Stimulated activated CD8-positive, alpha-beta memory T cell treated with anti-CD3 and anti-CD28 coated beads, Interleukin-4, amount 100 ng/mL, for 24 hours (primary cell): ENCODE data around the gene PDGFB.

ENCODE experiments used
- DNase-seq: peaks from one replicate; pipeline ENCODE4 v3.0.0-alpha.2; 2020; ENCODE audit warnings: low read depth

PDGFB gene

DNA sequence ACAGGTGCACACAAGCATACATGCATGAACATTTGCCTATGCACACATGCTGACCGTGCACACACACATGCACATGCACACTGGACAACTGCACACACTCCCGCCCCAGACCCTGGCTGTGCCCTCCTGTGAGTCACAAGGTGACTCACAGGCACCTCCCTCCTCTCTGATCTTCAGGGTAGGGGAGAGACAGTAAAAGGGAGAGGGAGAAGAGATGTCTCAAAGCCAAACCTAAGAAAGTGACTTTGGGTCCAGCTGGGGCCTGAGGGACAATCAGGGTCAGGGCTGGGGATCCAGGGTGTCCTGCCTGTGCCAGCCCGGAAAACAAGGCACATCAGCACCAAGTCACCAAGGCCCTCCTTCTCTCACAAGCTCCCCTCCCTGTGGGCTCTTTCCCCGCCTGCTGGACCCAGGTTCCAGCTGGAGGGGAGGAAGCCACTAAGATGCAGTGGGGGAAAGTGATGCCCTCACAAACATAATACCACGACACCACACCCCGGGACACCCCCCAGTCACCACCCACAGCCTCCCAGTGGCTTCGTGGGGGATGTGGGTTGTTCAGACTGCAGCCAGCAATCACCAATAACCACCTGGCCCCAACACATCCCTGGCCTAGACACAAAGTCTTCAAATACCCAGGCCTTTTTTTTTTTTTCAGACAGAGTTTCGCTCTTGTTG lies 39.3 kb downstream of the PDGFB start:
- peak; percentile 36 for DNase-seq

DNA sequence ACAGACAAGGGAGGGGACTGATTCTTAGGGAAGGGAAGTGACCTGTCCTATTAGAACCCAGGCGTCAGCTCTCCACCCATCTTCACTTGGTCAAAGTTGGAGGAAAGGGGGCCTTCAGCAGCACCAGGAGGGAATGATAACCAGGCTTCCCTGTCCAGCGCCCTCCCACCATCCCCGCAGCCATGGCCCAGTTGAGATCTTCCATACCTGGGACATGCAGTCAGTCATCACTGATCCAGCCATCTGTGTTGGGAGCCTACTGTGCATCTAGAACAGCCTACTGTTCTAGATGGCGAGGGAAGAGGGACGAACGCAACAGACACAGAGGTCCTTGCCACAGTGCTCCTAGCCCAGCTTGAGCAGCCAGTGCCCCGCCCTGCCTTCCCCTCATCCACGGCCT lies 40.6 kb downstream of the PDGFB start:
- no peak for DNase-seq

DNA sequence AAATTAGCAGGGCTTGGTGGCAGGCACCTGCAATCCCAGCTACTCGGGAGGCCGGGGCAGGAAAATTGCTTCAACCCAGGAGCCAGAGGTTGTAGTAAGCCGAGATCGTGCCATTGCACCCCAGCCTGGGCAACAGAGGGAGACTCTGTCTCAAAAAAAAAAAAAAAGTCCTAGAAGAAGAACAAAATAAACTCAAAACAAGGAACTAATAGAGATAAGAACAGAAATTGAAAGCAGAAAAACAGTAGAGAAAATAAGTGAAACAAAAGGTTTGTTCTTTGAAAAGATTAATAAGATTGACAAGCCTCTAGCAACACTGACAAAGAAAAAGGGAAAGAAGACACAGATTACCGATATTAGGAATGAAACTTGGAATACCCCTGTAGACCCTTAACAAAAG lies 47.2 kb downstream of the PDGFB start:
- DNase-seq: no peak

DNA sequence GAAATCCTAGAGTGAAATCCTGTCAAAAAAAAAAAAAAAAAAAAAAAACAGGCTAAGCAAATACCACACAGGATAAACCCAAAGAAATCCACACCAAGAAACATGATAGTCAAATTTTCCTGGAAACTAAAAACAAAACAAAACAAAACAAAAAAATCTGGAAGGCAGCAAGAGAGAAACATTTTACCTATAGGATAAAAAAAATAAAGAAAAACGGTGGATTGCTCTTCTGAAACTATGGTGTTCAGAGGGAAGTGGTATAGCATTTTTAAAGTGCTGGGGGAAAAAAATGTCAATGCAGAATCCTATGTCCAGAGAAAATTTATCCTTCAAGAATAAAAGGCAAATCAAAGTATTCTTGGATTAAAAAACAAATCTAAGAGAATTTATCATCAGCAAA lies 50.7 kb downstream of the PDGFB start:
- DNase-seq: no peak

DNA sequence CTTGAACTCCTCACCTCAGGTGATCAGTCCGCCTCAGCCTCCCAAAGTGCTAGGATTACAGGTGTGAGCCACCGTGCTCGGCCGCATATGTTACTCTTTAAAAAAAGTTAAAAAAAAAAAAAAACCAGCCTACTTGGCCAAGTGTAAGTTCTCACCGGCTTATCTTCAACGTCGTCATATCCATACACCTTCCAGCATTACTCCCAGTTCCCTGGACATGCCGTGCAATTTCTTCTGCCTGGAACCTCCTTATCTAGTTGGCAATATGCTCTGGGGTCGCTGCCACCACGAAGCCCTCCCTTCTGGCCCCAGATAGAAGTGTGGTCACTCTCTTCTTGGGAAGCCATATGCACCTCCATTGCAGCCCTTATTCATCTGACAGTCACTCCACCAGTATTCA lies 56.0 kb downstream of the PDGFB start:
- no peak for DNase-seq

DNA sequence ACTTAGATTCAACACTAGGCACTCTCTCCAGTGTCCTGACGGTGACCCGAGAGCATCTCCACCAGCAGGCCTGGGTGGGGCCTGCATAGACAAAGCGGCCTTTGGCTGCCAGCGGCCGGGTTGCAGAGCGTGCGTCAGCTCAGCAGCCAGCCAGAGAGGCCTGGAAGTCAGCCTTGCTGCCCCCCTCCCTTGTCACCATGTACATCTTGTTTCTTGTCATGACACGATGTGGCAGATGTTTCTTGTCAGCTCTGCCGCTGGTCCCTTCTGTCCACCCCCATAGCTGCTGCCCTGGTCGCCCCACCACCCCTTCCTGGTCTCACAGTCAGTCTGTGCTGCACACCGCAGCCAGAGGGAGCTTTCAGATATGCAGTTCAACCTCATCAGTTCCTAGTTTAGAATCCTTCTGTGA lies 59.2 kb downstream of the PDGFB start:
- no peak for DNase-seq

DNA sequence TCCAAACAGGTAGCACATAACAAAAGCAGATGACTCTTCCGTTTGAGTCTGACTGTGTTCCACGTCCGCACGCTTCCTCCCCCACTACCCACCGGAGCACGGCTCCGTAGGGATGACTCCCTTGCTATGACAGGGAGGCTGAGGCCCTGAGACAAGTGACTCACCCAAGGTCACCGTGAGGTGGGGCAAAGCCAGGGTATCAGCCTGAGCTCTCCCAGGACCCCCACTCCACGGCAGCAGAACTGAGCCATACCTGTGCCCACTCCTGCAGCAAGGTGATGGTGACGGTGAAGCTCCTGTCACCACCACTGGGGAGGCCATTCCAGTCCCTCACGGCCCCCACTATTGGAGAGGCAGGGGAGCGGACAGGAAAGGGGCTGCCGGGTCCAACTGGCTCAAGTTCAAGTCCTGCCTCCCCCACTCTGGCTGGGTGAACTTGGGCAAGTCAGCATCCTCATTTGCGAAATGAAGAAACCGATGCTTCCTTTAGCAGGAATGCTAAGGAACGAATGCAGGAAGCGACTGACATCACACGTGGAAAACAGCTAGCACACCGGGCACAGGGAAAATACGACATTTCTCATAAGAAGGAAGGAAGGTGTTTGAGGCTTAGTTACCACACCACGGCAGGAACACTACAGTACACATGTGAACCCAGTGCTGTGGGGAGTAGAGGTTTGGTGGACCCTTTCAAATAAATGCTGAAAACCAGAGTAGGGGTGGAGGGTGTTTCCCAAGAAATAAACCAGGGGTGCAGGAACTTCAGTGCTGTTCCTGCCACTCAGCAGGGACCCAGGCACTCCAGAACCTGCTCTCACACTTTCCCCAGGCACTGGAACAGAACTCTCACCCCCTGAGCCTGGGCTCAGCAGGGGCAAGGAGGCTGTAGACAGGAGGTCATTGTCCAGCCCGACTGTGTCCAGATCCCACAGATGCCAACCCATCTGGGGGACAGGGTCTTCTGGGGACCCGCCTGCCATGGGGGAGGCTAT lies 59.9 kb downstream of the PDGFB start:
- no peak for DNase-seq

DNA sequence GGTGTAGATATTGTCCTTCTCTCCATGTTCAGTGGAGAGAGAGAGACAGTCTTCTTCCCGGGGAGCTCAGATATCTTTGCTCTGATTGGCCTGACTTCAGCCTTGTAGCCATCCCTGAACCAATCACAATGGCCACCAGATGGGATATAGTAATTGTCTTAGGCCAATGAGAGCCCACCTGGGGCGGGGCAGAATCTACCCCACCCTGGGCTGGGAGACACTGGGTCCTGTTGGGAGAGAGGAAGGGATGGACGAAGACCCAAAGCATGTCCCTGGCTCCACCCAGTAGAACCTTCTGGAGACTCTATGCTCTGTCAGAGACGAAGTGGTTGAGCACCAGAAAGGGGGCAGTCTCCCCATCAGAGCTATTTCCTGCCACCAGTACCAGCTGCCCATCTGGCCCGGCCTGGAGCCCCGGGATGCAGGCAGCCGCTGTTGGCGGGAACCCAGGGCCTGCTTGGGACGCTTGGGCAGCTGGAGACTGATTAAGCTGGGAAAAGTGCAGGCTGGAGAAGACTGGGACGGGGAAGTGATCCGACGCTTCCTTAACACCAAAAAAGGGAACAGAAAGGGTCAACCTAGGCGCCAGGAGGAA lies 60.7 kb downstream of the PDGFB start:
- DNase-seq: no peak

DNA sequence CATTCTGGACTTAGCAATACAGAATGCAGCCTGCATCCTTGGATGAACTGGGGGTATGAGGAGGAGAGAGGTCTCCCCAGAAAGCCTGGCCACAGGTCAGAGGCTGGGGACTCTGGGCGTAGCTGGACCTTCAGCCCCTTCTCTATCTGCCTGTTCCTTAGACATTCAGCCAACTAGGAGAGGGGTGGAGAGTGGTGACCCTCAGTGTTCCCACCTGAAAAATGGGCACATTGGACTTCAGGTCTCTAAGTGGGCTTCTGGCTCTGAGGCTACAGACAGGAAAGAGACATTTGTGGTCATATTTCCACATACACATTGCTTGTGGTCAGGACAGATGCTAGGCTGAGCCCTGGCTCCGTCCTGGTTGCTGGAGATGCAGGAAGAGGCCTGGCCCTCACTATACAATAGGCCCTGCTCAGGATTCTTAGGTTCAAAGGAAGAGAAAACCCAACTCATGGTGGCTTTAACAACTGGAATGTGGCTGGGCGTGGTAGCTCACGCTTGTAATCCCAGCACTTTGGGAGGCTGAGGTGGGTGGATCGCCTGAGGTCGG lies 62.2 kb downstream of the PDGFB start:
- no peak for DNase-seq

DNA sequence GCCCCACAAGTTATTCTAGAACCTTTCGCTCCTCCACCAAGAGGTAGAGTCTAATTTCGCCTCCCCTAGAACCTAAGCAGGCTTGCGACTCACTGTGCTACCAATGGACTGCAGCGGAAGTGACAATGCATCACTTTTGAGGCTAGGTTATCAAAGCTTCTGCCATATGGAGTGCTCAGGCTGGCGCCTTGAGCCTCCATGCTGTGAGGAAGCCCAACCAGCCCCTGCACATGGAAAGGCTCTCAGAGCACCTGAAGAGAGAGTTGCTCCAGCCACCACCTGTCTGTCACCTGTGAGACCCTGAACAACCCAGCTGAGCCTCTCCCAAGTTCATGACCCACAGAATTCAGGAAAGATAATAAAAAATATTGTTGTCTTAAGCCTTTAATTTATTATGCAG lies 63.0 kb downstream of the PDGFB start:
- DNase-seq: no peak

DNA sequence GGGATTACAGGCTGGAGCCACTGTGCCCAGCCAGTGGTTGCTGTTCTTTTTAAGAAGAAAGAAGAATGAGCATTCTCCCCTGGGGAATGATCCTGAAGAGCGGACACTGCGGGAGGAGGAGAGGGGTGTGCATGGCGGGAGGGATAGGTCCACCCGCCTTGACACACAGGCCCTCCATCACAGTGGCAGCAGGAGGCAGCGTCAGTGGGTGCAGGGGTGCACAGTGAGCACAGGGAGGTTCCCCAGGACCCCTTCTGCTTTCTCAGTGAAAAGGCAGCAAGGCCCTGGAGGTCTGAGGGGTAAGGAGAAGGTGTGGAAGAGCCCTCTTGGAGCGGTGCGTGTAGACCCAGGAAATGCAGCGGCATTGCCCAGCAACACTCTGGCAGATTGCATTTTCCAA lies 63.4 kb downstream of the PDGFB start:
- no peak for DNase-seq

DNA sequence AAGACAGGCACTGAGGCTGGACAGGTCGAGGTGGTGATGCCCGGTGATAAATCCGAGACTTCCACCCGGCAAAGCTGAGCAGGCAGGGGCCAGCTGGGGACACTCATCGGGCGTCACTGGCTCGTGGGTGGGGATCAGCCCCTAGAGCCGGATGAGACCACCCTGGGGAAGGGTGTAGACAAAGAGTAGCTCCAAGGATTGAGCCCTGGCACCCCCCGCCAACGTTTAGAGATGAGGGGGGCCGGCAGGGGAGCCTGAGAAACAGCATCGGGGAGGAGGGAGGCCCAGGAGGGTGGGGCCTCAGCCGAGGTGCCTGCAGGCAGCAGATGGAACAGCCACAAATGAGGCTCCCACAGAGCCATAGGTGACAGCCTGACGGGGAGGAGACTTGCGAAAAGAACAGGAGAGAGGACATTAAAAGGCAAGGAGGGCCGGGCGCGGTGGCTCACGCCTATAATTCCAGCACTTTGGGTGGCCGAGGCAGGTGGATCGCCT lies 64.9 kb downstream of the PDGFB start:
- DNase-seq: no peak

DNA sequence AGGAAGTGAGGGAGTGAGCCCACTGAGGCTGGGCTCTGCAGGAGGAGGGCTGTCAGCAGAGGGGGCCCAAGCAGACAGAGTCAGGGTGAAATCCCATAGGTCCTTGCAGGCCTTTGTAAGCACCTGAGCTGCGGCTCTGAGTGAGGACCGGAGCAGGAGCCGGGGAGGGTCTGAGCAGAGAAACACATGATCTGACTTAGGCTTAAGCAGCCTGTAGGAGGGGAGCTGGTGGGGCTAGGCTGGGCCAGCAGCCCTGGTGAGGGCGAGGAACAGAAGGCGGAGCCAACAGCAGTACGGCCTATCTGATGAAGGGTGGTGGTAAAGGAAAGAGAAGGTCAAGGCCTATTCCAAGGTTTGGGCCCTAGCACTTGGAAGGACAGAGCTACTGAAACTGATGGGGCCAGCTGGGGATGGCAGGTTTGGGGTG lies 65.4 kb downstream of the PDGFB start:
- DNase-seq: no peak

DNA sequence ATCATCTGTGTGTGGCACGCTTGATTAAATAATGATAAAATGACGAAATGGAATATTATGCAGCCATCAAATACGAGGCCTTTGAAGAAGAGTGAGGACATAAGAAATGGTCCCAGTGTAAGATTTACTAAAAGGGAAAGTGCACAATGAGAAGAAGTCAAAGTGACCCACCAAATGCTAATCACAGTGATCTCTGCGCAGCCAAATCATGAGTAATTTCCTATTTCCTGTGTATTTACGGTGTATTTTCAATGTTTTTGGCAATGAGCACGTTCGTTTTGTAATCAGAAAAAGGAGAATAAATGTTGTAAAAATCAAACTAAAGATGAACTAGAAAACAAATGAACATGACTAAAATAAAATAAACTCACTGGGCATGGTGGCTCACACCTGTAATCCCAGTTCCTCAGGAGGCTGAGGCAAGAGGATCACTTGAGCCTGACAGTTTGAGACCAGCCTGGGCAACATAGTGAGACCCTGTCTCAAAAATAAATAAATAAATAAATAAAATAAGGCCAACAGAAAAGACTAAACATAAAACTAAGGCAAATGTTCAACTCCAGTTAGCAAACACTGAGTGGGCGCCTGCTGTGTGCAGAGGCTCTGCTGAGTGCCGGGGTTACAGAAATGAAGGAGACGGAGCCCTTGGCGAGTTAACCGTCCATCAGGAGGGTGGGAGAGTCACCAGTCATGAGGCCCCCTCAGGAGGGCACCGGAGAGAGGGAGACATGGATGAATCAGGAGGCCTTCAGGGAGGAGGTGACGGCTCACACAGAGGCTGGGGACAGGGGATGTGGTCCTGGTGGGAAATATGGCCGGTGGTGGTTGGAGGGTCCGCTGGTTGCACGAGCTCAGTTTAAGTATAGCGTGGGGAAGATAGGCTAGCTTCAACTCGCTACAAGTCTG lies 66.3 kb downstream of the PDGFB start:
- DNase-seq: no peak

DNA sequence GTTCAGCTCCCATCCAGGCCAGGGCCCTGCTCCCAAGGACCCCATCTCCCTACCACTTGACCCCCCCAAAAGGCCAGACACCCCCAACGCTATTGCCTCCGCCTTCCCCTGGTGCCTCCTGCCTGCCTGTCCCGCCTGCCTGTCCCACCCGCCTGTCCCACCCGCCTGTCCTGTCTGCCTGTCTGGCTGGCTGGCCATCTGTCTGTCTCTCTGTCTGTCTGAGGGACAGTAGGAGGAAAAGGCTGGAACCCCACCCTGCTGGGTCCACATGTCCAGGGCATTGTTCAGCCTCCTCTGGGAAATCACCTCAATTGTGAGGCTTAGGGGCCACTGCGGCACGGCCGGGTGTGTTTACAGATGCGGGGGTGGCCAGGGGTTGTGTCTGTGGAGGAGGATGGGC lies 67.0 kb downstream of the PDGFB start:
- DNase-seq: no peak

DNA sequence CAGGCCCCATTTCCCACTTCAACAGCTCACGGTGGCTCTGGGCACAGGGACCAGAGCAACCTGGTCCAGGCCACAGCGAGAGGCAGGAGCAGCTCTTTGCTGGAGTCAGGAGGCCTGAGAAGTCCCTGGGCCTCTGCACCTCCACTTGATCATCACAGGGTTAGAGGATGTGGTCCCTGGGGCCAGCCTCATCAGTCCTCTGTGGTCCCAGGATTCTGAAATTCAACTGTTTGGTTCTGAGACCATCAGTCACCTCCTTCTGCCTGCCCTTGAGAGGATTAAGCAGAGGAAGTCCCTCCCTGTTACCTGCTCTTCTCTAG lies 67.4 kb downstream of the PDGFB start:
- DNase-seq: no peak

DNA sequence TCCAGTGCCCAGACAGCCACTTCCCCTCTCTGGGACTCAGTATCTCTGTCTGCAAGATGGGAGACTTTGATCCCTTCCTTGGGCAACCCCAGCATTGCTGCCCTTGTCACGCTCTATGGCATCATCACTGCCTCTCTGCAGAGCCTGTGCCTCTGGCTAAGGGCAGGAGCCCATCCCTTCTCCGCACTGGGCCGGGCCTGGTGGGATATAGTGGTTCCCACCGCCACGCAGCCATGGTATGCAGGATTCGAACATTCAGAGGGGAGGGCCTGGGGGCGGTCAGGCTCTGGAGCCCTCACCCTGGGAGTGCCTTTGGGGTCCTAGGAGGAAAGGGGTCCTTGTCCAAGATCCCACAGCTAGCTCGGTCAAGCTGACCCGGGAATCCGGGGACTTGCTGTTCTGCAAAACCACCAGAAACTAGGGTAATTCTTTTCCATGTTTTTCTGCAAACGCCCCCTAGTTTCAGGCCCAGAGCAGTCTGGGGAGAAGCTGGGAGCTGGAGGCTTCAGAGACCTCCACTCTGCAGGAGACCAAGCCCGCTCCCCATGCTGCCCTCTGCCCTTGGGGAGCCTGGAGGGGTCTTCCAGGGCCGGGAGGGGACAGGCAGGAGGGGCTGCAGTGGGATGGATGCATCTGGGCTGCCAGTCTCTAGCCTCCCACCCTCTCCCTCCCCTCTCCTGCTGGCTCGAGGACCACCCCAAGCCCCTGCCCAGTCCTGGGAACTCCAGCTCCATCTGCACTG lies 67.9 kb downstream of the PDGFB start:
- no peak for DNase-seq

DNA sequence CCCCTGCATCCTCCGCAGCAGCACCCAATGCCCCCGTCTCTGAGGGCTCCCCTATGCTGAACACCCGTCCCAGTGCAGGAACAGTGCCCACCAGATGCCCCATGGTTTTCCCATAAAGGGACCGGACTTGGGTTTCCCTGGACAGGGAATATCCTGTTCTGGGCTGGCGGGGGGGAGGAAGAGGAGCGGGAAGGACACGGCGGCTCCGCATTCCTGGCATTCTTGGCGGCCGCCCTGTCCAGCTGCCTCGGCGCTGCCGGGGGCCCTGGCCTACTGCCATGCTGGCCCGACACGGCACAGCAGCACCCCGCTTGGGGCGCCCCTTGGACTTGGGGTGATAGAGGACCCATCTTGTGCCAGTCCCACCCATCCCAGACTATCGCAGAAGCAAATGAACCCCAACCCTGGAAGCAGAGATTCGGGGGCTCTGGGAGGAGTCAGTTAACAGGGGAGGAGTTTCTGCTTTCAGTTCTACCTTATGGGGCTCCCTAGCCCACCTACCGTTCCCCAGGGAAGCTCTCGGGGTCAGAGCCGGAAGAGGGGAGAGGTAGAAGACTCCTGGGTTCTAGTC lies 68.6 kb downstream of the PDGFB start:
- no peak for DNase-seq

DNA sequence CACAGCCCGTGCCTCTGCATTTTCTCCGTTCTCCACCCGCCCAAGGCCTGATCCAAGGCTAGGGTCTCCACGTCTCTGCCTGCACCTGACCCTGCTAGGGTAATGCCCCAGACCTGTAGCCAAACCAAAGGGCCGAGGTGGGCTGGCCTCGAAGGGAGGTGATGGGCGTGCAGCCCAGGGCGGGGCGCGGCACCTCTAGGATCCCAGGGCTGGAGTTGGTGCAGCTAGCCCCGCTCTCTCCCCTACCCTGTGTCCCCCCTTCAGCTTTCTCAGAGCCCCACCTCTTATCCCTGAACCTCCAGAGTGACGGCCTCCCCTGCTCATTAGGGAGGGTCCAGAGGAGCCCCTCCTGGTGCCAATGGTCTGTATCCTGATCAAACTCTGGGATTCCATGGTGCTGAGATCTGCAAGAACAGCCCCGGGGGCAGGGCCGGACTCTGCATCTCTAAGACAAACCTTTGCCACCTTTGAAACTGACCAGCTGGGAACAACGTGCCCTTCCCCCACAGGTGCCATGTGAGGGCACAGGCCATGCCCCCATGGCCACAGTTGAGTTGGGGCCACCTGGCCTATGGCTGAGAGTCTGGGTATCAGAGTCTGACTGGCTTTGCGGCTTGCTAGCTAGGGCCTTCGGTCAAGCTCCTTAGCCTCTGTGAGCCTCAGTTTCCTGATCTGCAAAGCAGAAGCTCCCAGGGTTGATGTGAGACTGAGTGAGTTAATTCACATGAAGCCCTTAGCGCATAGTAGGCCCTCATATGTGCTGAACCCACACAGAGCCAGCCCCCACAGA lies 69.2 kb downstream of the PDGFB start:
- DNase-seq: no peak
